HepG2 (cell line): ENCODE results near the gene ZNF396. TPM values are rescaled to one million over a fixed set of nuclear protein-coding genes. Genes with fewer than 3 reads are reported as not detected.

Source experiments
- ERF ChIP-seq: IDR thresholded peaks from 2 replicates; pipeline ENCODE4 v1.6.1; 2018; ENCODE audit warnings: missing biosample characterization, missing genetic modification reagents
- FOXK2 ChIP-seq: fragments of 450-650 bp; IDR thresholded peaks from 2 replicates; pipeline ENCODE4 v1.6.1; 2016
- KDM3A ChIP-seq: IDR thresholded peaks from 2 replicates; pipeline ENCODE4 v1.6.1; 2018; ENCODE audit warnings: low read depth, missing compliant biosample characterization
- PTBP1 ChIP-seq: fragments of 200-400 bp; formaldehyde crosslinking; IDR thresholded peaks from 2 replicates; pipeline ENCODE4 v1.6.1; 2018; ENCODE audit warnings: low read length, low read depth; ENCODE audit not compliant: poor library complexity, severe bottlenecking
- RFXANK ChIP-seq: IDR thresholded peaks from 2 replicates; pipeline ENCODE4 v1.6.1; 2016
- ZBTB7A ChIP-seq: sonication (generic); formaldehyde crosslinking; IDR thresholded peaks from 2 replicates; pipeline ENCODE4 v1.8.0; 2022; ENCODE audit warnings: mild to moderate bottlenecking, missing genetic modification reagents
- ZFY ChIP-seq: sonication (generic); formaldehyde crosslinking; IDR thresholded peaks from 2 replicates; pipeline ENCODE4 v1.4.0; 2020; ENCODE audit warnings: missing genetic modification reagents
- ZZZ3 ChIP-seq: sonication (generic); formaldehyde crosslinking; IDR thresholded peaks from 2 replicates; pipeline ENCODE4 v1.4.0; 2020; ENCODE audit warnings: missing genetic modification reagents, mild to moderate bottlenecking, borderline replicate concordance
- polyA plus RNA-seq, 8 experiments: library from polyadenylated mRNA; depleted of rRNA in 3 of 8; stranded (reverse) in 7 of 8; unstranded in 1 of 8; fragments of >200 nt; fragmentation: Illumina TruSeq in 4 of 8; extraction: Trizol in 4 of 8; gene quantifications; 2 replicates each; pipeline versions ENCODE4 v1.2.1 to v1.2.3, GENCODE V29; 2011 to 2016; ENCODE audit warnings: low read depth in 4 of 8, missing spikeins in 1 of 8, mixed read lengths in 1 of 8; ENCODE audit not compliant: insufficient read depth in 1 of 8
- total RNA-seq, 5 experiments: library from RNA; depleted of rRNA; stranded (reverse); fragments of >200 nt; fragmentation: Illumina TruSeq; extraction: Trizol; gene quantifications; 2 replicates each; pipeline ENCODE4 v1.2.3, GENCODE V29; 2016; ENCODE audit warnings: low read depth in 1 of 5
- TF ChIP-seq, protein P1 (sequence below): sonication (generic); formaldehyde crosslinking; IDR thresholded peaks from 2 replicates; pipeline ENCODE4 v1.4.0; 2020; ENCODE audit warnings: missing genetic modification reagents
- TF ChIP-seq, protein P2 (sequence below): sonication (generic); formaldehyde crosslinking; conservative IDR thresholded peaks from 2 replicates; pipeline ENCODE4 v1.8.1; 2023; ENCODE audit warnings: missing genetic modification reagents
- TF ChIP-seq, protein P3 (sequence below): sonication (generic); formaldehyde crosslinking; IDR thresholded peaks from 2 replicates; pipeline ENCODE4 v1.4.0; 2020; ENCODE audit warnings: missing genetic modification reagents
- TF ChIP-seq, protein P4 (sequence below): sonication (generic); formaldehyde crosslinking; conservative IDR thresholded peaks from 2 replicates; pipeline ENCODE4 v1.4.0; 2020; ENCODE audit warnings: mild to moderate bottlenecking, missing genetic modification reagents, moderate library complexity
- TF ChIP-seq, protein P5 (sequence below): sonication (generic); formaldehyde crosslinking; IDR thresholded peaks from 2 replicates; pipeline ENCODE4 v1.9.0; 2022; ENCODE audit warnings: missing genetic modification reagents, mild to moderate bottlenecking, borderline replicate concordance
- TF ChIP-seq, protein P6 (sequence below): sonication (generic); formaldehyde crosslinking; IDR thresholded peaks from 2 replicates; pipeline ENCODE4 v1.5.0; 2020; ENCODE audit warnings: mild to moderate bottlenecking, missing genetic modification reagents

The ZNF396 gene
- total and polyA plus RNA-seq, 2 of the 13 experiments (the other 11 are each of a cell fraction or from before 2014, with no cell fraction given), result 0.25 to 0.75 TPM

DNA sequence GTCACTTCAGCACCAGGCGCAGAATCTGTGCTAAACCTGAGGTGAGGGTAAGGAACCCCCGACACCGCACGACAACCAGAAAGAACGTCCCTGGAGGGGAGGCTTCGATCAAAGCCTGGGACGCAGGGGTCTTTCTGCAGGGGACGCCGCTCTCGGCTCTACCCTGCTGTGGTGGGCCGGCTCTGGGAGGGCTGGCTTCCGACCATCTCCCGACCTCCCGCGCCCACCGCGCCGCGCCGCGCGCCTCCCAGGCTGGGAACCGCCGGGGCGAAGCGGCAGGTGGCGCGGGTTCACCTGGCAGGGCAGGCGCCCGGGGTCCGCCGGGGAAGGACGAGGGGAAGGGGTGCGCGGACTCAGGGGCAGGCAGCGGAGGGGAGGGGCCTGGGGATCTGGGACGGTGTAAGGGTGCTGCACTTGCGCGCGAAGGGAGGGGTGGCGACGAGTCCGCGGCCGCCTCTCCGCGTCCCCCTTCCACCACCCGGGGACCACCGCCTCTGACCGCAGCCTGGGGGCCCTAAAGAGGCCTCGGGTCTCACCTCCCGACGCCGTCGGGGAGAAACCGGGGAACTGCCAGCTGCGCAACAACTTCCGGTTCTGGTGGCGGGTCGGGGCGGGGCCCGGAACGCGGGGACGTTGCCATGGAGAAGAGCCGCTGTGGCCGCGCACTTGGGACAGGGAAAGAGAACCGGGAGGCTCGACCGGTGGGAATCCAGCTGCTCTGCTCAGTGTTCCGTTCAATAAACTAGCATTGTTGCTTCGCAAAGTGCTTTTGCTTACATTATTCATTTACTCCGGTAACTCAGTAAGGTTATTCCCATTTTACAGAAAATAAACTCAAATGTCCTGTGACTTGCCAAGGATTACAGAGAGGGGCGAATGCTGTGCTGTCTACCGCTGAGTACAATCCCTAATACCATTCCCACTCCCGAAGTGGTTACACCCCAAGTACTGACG is at the start of gene ZNF396 (continued):
- TF ChIP-seq, protein P1, sequence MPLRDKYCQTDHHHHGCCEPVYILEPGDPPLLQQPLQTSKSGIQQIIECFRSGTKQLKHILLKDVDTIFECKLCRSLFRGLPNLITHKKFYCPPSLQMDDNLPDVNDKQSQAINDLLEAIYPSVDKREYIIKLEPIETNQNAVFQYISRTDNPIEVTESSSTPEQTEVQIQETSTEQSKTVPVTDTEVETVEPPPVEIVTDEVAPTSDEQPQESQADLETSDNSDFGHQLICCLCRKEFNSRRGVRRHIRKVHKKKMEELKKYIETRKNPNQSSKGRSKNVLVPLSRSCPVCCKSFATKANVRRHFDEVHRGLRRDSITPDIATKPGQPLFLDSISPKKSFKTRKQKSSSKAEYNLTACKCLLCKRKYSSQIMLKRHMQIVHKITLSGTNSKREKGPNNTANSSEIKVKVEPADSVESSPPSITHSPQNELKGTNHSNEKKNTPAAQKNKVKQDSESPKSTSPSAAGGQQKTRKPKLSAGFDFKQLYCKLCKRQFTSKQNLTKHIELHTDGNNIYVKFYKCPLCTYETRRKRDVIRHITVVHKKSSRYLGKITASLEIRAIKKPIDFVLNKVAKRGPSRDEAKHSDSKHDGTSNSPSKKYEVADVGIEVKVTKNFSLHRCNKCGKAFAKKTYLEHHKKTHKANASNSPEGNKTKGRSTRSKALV, result peak; percentile 33
- TF ChIP-seq FOXK2 (no peak), KDM3A (CRISPR knock-in tag) (peak; percentile 57; the same call in 1 of the 2 replicates), ZBTB7A (CRISPR knock-in tag) (no peak; the same call in 1 of the 2 replicates), ZZZ3 (CRISPR knock-in tag) (no peak), ZFY (peak; percentile 59), PTBP1 (peak; percentile 52), ERF (CRISPR knock-in tag) (peak; percentile 32; the same call in 1 of the 2 replicates), RFXANK (CRISPR knock-in tag) (no peak)
- TF ChIP-seq, protein P2, sequence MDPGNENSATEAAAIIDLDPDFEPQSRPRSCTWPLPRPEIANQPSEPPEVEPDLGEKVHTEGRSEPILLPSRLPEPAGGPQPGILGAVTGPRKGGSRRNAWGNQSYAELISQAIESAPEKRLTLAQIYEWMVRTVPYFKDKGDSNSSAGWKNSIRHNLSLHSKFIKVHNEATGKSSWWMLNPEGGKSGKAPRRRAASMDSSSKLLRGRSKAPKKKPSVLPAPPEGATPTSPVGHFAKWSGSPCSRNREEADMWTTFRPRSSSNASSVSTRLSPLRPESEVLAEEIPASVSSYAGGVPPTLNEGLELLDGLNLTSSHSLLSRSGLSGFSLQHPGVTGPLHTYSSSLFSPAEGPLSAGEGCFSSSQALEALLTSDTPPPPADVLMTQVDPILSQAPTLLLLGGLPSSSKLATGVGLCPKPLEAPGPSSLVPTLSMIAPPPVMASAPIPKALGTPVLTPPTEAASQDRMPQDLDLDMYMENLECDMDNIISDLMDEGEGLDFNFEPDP (CRISPR knock-in tag), result 0 out of 2 replicates have a peak, but pooled peaks have one; percentile 61
- TF ChIP-seq, protein P3, sequence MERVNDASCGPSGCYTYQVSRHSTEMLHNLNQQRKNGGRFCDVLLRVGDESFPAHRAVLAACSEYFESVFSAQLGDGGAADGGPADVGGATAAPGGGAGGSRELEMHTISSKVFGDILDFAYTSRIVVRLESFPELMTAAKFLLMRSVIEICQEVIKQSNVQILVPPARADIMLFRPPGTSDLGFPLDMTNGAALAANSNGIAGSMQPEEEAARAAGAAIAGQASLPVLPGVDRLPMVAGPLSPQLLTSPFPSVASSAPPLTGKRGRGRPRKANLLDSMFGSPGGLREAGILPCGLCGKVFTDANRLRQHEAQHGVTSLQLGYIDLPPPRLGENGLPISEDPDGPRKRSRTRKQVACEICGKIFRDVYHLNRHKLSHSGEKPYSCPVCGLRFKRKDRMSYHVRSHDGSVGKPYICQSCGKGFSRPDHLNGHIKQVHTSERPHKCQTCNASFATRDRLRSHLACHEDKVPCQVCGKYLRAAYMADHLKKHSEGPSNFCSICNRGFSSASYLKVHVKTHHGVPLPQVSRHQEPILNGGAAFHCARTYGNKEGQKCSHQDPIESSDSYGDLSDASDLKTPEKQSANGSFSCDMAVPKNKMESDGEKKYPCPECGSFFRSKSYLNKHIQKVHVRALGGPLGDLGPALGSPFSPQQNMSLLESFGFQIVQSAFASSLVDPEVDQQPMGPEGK (CRISPR knock-in tag), result peak; percentile 62
- TF ChIP-seq, protein P4, sequence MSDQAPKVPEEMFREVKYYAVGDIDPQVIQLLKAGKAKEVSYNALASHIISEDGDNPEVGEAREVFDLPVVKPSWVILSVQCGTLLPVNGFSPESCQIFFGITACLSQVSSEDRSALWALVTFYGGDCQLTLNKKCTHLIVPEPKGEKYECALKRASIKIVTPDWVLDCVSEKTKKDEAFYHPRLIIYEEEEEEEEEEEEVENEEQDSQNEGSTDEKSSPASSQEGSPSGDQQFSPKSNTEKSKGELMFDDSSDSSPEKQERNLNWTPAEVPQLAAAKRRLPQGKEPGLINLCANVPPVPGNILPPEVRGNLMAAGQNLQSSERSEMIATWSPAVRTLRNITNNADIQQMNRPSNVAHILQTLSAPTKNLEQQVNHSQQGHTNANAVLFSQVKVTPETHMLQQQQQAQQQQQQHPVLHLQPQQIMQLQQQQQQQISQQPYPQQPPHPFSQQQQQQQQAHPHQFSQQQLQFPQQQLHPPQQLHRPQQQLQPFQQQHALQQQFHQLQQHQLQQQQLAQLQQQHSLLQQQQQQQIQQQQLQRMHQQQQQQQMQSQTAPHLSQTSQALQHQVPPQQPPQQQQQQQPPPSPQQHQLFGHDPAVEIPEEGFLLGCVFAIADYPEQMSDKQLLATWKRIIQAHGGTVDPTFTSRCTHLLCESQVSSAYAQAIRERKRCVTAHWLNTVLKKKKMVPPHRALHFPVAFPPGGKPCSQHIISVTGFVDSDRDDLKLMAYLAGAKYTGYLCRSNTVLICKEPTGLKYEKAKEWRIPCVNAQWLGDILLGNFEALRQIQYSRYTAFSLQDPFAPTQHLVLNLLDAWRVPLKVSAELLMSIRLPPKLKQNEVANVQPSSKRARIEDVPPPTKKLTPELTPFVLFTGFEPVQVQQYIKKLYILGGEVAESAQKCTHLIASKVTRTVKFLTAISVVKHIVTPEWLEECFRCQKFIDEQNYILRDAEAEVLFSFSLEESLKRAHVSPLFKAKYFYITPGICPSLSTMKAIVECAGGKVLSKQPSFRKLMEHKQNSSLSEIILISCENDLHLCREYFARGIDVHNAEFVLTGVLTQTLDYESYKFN (CRISPR knock-in tag), result no peak
- TF ChIP-seq, protein P5, sequence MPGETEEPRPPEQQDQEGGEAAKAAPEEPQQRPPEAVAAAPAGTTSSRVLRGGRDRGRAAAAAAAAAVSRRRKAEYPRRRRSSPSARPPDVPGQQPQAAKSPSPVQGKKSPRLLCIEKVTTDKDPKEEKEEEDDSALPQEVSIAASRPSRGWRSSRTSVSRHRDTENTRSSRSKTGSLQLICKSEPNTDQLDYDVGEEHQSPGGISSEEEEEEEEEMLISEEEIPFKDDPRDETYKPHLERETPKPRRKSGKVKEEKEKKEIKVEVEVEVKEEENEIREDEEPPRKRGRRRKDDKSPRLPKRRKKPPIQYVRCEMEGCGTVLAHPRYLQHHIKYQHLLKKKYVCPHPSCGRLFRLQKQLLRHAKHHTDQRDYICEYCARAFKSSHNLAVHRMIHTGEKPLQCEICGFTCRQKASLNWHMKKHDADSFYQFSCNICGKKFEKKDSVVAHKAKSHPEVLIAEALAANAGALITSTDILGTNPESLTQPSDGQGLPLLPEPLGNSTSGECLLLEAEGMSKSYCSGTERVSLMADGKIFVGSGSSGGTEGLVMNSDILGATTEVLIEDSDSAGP (CRISPR knock-in tag), result peak; percentile 60; the same call in 1 of the 2 replicates
- TF ChIP-seq, protein P6, sequence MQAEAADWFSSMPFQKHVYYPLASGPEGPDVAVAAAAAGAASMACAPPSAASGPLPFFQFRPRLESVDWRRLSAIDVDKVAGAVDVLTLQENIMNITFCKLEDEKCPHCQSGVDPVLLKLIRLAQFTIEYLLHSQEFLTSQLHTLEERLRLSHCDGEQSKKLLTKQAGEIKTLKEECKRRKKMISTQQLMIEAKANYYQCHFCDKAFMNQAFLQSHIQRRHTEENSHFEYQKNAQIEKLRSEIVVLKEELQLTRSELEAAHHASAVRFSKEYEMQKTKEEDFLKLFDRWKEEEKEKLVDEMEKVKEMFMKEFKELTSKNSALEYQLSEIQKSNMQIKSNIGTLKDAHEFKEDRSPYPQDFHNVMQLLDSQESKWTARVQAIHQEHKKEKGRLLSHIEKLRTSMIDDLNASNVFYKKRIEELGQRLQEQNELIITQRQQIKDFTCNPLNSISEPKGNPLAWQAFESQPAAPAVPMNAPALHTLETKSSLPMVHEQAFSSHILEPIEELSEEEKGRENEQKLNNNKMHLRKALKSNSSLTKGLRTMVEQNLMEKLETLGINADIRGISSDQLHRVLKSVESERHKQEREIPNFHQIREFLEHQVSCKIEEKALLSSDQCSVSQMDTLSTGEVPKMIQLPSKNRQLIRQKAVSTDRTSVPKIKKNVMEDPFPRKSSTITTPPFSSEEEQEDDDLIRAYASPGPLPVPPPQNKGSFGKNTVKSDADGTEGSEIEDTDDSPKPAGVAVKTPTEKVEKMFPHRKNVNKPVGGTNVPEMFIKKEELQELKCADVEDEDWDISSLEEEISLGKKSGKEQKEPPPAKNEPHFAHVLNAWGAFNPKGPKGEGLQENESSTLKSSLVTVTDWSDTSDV (CRISPR knock-in tag), result peak; percentile 52; the same call in 1 of the 2 replicates
